ENCODE results near the gene DOK6.

Gene DOK6

DNA sequence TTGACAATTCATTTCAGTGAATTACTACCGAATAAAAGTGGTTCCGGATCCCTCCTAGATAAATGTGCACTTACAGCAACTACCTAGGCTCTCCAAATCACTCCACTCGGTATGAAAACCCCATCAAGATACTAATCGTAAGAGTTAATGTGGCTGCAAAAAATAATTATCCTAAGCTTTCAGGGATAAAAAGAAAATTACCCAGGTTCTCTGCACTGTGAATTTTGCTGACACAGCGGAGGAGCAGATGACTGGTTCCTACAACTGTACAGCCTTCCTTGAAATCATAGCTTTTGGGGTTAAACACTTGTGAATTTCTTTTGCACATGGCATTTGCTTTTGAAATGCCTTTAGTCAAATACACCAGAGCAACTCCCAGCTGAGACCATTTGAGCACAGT is 442.3 kb downstream of the DOK6 start:
- Histone ChIP-seq H3K9me3 (ENCODE audit: insufficient read depth, low read depth, low read length) (no peaks in the 10 kb centered on the region), H3K36me3 (ENCODE audit: control insufficient read depth in 1 of 2, insufficient read depth in 2 of 2, low read length in 2 of 2) (no peaks in the 10 kb centered on the region), H2AFZ (ENCODE audit: insufficient read depth, low read length, poor library complexity) (no peak overlapping the region), H2AK5ac (ENCODE audit: low read length) (no peak overlapping the region), H3K23ac (ENCODE audit: low read length) (no peak overlapping the region), H3K9ac (ENCODE audit: low read length) (no peak overlapping the region), H4K12ac (ENCODE audit: low read depth, low read length) (no peak overlapping the region), H3K27me3 (ENCODE audit: insufficient read depth, low read length) (no peaks in the 10 kb centered on the region), H3K14ac (ENCODE audit: low read length) (no peak overlapping the region), H3K4ac (ENCODE audit: low read depth, low read length) (no peak overlapping the region), H3K4me1 (ENCODE audit: control insufficient read depth in 1 of 2, insufficient read depth in 2 of 2, low read length in 2 of 2) (no peaks in the 10 kb centered on the region), H2BK5ac (ENCODE audit: low read depth, low read length, poor library complexity) (no peak overlapping the region), H3K4me3 (ENCODE audit: low read depth, low read length) (no peak overlapping the region), H3K79me2 (ENCODE audit: control insufficient read depth, insufficient read depth, low read length, poor library complexity) (no peaks in the 10 kb centered on the region), H4K91ac (ENCODE audit: low read depth, low read length) (no peak overlapping the region), H4K8ac (ENCODE audit: low read depth, low read length) (no peak overlapping the region), H3K27ac (ENCODE audit: low read depth, low read length) (no peak overlapping the region), H3K79me1 (ENCODE audit: low read length) (no peaks in the 10 kb centered on the region), H3K4me2 (ENCODE audit: low read length) (no peak overlapping the region), H3K18ac (ENCODE audit: low read length) (no peak overlapping the region), H2BK12ac (ENCODE audit: low read length) (no peak overlapping the region), H2BK120ac (ENCODE audit: insufficient read depth, low read length, poor library complexity) (no peak overlapping the region)
- no peak for DNase-seq
- WGBS (ENCODE audit: extremely low coverage, insufficient coverage, insufficient read length): no CpG with 5 or more reads among the region's 5 CpGs

DNA sequence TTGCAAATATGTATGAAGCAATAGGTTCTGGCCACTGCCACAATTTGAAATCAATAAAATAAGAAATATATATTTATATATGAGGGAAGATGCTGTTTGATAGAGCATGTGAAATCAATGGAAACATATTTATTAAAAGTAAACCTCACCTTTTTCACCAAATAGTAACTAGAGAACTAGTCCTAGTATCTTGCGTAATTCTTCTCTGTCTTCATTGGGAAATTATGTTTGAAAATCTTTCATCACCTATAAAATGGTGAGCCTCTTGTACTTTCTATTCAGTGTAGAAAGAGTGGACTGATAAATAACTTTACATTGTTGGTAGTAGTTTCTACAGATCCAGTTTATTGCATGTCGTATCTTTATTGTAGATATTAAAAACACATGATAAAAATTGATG is 444.0 kb downstream of the DOK6 start:
- Histone ChIP-seq H3K36me3 (ENCODE audit: control insufficient read depth in 1 of 2, insufficient read depth in 2 of 2, low read length in 2 of 2) (no peaks in the 10 kb centered on the region), H3K9me3 (ENCODE audit: insufficient read depth, low read depth, low read length) (no peaks in the 10 kb centered on the region), H2BK12ac (ENCODE audit: low read length) (no peak overlapping the region), H3K4me1 (ENCODE audit: control insufficient read depth in 1 of 2, insufficient read depth in 2 of 2, low read length in 2 of 2) (no peaks in the 10 kb centered on the region), H3K23ac (ENCODE audit: low read length) (no peak overlapping the region), H2BK120ac (ENCODE audit: insufficient read depth, low read length, poor library complexity) (no peak overlapping the region), H4K12ac (ENCODE audit: low read depth, low read length) (no peak overlapping the region), H3K14ac (ENCODE audit: low read length) (no peak overlapping the region), H2BK5ac (ENCODE audit: low read depth, low read length, poor library complexity) (no peak overlapping the region), H4K8ac (ENCODE audit: low read depth, low read length) (no peak overlapping the region), H3K4me3 (ENCODE audit: low read depth, low read length) (no peak overlapping the region), H2AFZ (ENCODE audit: insufficient read depth, low read length, poor library complexity) (no peak overlapping the region), H3K79me2 (ENCODE audit: control insufficient read depth, insufficient read depth, low read length, poor library complexity) (no peaks in the 10 kb centered on the region), H4K91ac (ENCODE audit: low read depth, low read length) (no peak overlapping the region), H3K27me3 (ENCODE audit: insufficient read depth, low read length) (no peaks in the 10 kb centered on the region), H3K4ac (ENCODE audit: low read depth, low read length) (no peak overlapping the region), H3K79me1 (ENCODE audit: low read length) (no peaks in the 10 kb centered on the region), H2AK5ac (ENCODE audit: low read length) (no peak overlapping the region), H3K18ac (ENCODE audit: low read length) (no peak overlapping the region), H3K9ac (ENCODE audit: low read length) (no peak overlapping the region), H3K27ac (ENCODE audit: low read depth, low read length) (no peak overlapping the region), H3K4me2 (ENCODE audit: low read length) (no peak overlapping the region)
- no CpG with 5 or more reads among the region's 2 CpGs for WGBS (ENCODE audit: extremely low coverage, insufficient coverage, insufficient read length)
- no peak for DNase-seq

DNA sequence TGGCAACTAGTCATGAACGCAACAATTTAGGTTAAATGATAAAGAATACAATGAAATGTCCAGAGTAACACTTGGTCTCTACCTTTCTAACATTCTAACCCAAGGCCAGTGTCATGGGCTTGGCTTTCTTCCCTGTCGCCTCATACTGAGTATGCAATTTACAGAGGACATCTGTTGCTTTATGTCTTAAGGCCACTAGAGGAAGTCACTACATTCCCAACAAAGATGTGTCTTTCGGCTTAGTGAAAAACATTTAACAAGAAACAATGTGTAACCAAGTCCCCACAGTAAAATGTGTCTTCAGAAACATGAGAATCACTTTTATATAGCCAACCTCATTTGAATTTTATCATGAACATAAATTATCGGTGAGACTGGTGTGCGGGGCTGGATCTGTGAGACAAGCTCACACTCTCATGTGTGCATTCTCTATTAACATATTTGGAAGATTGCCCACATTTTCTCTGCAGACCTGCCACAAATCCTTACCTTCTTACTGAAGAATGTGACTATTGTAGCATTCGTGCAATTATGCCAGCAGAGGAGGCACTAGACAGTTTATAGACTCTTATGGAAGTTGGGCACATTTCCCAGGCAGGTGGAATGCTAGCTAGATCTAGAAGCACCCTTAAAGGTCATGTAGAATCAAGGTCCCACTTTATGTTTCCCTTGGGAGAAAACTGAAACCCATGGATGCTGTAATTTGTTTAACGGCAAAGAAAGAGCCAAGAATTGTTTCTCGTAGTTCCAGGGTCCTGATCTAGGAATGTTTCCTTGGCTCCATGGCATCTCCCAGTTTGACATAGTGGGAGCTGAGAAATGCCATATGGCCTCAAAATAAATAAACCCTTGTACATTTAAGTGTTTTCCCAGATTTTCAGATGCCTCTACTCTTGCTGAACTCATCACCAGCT is 445.2 kb downstream of the DOK6 start:
- Histone ChIP-seq H3K9ac (ENCODE audit: low read length) (no peak overlapping the region), H2BK12ac (ENCODE audit: low read length) (no peak overlapping the region), H2AK5ac (ENCODE audit: low read length) (no peak overlapping the region), H3K9me3 (ENCODE audit: insufficient read depth, low read depth, low read length) (no peaks in the 10 kb centered on the region), H4K8ac (ENCODE audit: low read depth, low read length) (no peak overlapping the region), H3K4me3 (ENCODE audit: low read depth, low read length) (no peak overlapping the region), H3K4ac (ENCODE audit: low read depth, low read length) (no peak overlapping the region), H3K14ac (ENCODE audit: low read length) (no peak overlapping the region), H2BK120ac (ENCODE audit: insufficient read depth, low read length, poor library complexity) (no peak overlapping the region), H3K23ac (ENCODE audit: low read length) (no peak overlapping the region), H3K36me3 (ENCODE audit: control insufficient read depth in 1 of 2, insufficient read depth in 2 of 2, low read length in 2 of 2) (no peaks in the 10 kb centered on the region), H3K27me3 (ENCODE audit: insufficient read depth, low read length) (no peaks in the 10 kb centered on the region), H3K18ac (ENCODE audit: low read length) (no peak overlapping the region), H4K91ac (ENCODE audit: low read depth, low read length) (no peak overlapping the region), H3K27ac (ENCODE audit: low read depth, low read length) (no peak overlapping the region), H3K79me2 (ENCODE audit: control insufficient read depth, insufficient read depth, low read length, poor library complexity) (no peaks in the 10 kb centered on the region), H3K4me2 (ENCODE audit: low read length) (no peak overlapping the region), H4K12ac (ENCODE audit: low read depth, low read length) (no peak overlapping the region), H3K79me1 (ENCODE audit: low read length) (no peaks in the 10 kb centered on the region), H3K4me1 (ENCODE audit: control insufficient read depth in 1 of 2, insufficient read depth in 2 of 2, low read length in 2 of 2) (no peaks in the 10 kb centered on the region), H2AFZ (ENCODE audit: insufficient read depth, low read length, poor library complexity) (no peak overlapping the region), H2BK5ac (ENCODE audit: low read depth, low read length, poor library complexity) (no peak overlapping the region)
- WGBS (ENCODE audit: extremely low coverage, insufficient coverage, insufficient read length): no CpG with 5 or more reads among the region's 8 CpGs
- no peak for DNase-seq

DNA sequence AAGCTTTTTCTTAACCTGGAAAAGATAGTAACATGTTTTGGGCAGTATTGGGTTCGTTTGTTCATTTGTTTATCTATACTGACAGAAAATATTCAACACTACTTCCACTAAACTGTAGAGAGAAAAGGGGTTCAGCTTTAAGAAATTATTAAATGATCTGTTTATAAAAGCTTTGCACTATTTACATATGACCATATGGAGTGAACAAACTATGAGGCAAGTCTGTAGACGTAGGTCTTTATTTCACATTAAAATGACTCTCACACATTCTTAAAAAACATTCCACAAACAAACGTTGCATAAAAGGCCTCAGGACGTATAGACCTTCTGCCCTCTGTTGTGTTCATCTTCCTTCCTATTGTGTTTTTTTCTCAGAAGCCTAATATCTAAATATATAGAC is 452.4 kb downstream of the DOK6 start:
- Histone ChIP-seq H2BK12ac (ENCODE audit: low read length) (no peak overlapping the region), H2BK5ac (ENCODE audit: low read depth, low read length, poor library complexity) (no peak overlapping the region), H4K12ac (ENCODE audit: low read depth, low read length) (no peak overlapping the region), H3K79me1 (ENCODE audit: low read length) (no peaks in the 10 kb centered on the region), H3K27me3 (ENCODE audit: insufficient read depth, low read length) (no peaks in the 10 kb centered on the region), H3K4me3 (ENCODE audit: low read depth, low read length) (no peak overlapping the region), H3K27ac (ENCODE audit: low read depth, low read length) (no peak overlapping the region), H3K79me2 (ENCODE audit: control insufficient read depth, insufficient read depth, low read length, poor library complexity) (no peaks in the 10 kb centered on the region), H3K36me3 (ENCODE audit: control insufficient read depth in 1 of 2, insufficient read depth in 2 of 2, low read length in 2 of 2) (no peaks in the 10 kb centered on the region), H3K9ac (ENCODE audit: low read length) (no peak overlapping the region), H2AK5ac (ENCODE audit: low read length) (no peak overlapping the region), H3K4ac (ENCODE audit: low read depth, low read length) (no peak overlapping the region), H3K9me3 (ENCODE audit: insufficient read depth, low read depth, low read length) (no peaks in the 10 kb centered on the region), H3K18ac (ENCODE audit: low read length) (no peak overlapping the region), H2AFZ (ENCODE audit: insufficient read depth, low read length, poor library complexity) (no peak overlapping the region), H3K4me2 (ENCODE audit: low read length) (no peak overlapping the region), H3K4me1 (ENCODE audit: control insufficient read depth in 1 of 2, insufficient read depth in 2 of 2, low read length in 2 of 2) (no peaks in the 10 kb centered on the region), H4K8ac (ENCODE audit: low read depth, low read length) (no peak overlapping the region), H4K91ac (ENCODE audit: low read depth, low read length) (no peak overlapping the region), H2BK120ac (ENCODE audit: insufficient read depth, low read length, poor library complexity) (no peak overlapping the region), H3K23ac (ENCODE audit: low read length) (no peak overlapping the region), H3K14ac (ENCODE audit: low read length) (no peak overlapping the region)
- no peak for DNase-seq
- WGBS (ENCODE audit: extremely low coverage, insufficient coverage, insufficient read length): no CpG with 5 or more reads among the region's 4 CpGs
